GM23338 (cell line): ENCODE results near the gene KRTAP5-2. TPM values are rescaled to one million over a fixed set of nuclear protein-coding genes. Genes with fewer than 3 reads are reported as not detected.

Source experiments
- ATAC-seq: fragments of 200-7000 bp; cut with Tn5 transposase; 3 replicates; pipeline ENCODE4 v1.9.1; 2020
- DNase-seq: peaks from one replicate; pipeline ENCODE4 v3.0.0-alpha.2; 2015; ENCODE audit warnings: low spot score
- H2AFZ ChIP-seq: fragments of 200-600 bp; sonication (generic); 2 replicates; pipeline ENCODE4 v1.8.0; 2016; ENCODE audit warnings: antibody characterized with exemption, mild to moderate bottlenecking, moderate library complexity
- H3F3A ChIP-seq: fragments of 200-600 bp; sonication (generic); replicated peaks from 2 replicates; pipeline ENCODE4 v1.8.0; 2017; ENCODE audit warnings: antibody characterized with exemption, mixed run types, low read depth
- H3K27ac ChIP-seq: fragments of 200-600 bp; sonication (generic); 2 replicates; pipeline ENCODE4 v1.6.1; 2016; ENCODE audit warnings: low read depth
- H3K27me3 ChIP-seq: fragments of 200-600 bp; sonication (generic); 2 replicates; pipeline ENCODE4 v1.8.0; 2016; ENCODE audit warnings: mild to moderate bottlenecking, mixed run types, moderate library complexity; ENCODE audit not compliant: insufficient read depth
- H3K36me3 ChIP-seq: fragments of 200-600 bp; sonication (generic); 2 replicates; pipeline ENCODE4 v1.8.0; 2016; ENCODE audit warnings: mild to moderate bottlenecking; ENCODE audit not compliant: insufficient read depth
- H3K4me1 ChIP-seq: fragments of 200-600 bp; sonication (generic); 2 replicates; pipeline ENCODE4 v1.8.0; 2016; ENCODE audit warnings: mild to moderate bottlenecking, moderate library complexity; ENCODE audit not compliant: insufficient read depth
- H3K4me2 ChIP-seq: fragments of 200-600 bp; sonication (generic); 2 replicates; pipeline ENCODE4 v1.7.1; 2017; ENCODE audit warnings: mixed run types
- H3K4me3 ChIP-seq: fragments of 200-600 bp; sonication (generic); 2 replicates; pipeline ENCODE4 v1.6.1; 2016; ENCODE audit warnings: mixed run types
- H3K79me2 ChIP-seq: fragments of 200-600 bp; sonication (generic); replicated peaks from 2 replicates; pipeline ENCODE4 v1.8.0; 2017; ENCODE audit warnings: mild to moderate bottlenecking; ENCODE audit not compliant: insufficient read depth
- H3K9me2 ChIP-seq: fragments of 200-600 bp; sonication (generic); 2 replicates; pipeline ENCODE4 v1.8.0; 2017; ENCODE audit not compliant: insufficient read depth
- H4K20me1 ChIP-seq: fragments of 200-600 bp; sonication (generic); replicated peaks from 2 replicates; pipeline ENCODE4 v1.8.0; 2017; ENCODE audit warnings: mild to moderate bottlenecking; ENCODE audit not compliant: insufficient read depth
- H3K27ac Mint-ChIP-seq: 2 replicates; pipeline ENCODE4 v1.8.0; 2020; ENCODE audit warnings: inconsistent platforms, mild to moderate bottlenecking, moderate library complexity, mixed read lengths
- H3K27me3 Mint-ChIP-seq: 3 replicates; pipeline ENCODE4 v1.8.0; 2022; ENCODE audit warnings: low read depth, mild to moderate bottlenecking, moderate library complexity, mixed read lengths, inconsistent platforms; ENCODE audit not compliant: insufficient read depth, poor library complexity
- H3K36me3 Mint-ChIP-seq: 3 replicates; pipeline ENCODE4 v1.8.0; 2021; ENCODE audit warnings: low read depth, mild to moderate bottlenecking, inconsistent platforms, moderate library complexity, mixed read lengths
- H3K4me1 Mint-ChIP-seq: 3 replicates; pipeline ENCODE4 v1.8.0; 2020; ENCODE audit warnings: mild to moderate bottlenecking, inconsistent platforms, mixed read lengths
- H3K4me3 Mint-ChIP-seq: 3 replicates; pipeline ENCODE4 v1.8.0; 2021; ENCODE audit warnings: moderate library complexity, mild to moderate bottlenecking, inconsistent platforms, mixed read lengths
- H3K9me3 Mint-ChIP-seq: 3 replicates; pipeline ENCODE4 v1.8.0; 2020; ENCODE audit warnings: moderate library complexity, mild to moderate bottlenecking, inconsistent platforms, mixed read lengths
- CREB1 ChIP-seq: fragments of 250-450 bp; sonication (Bioruptor Pico); IDR thresholded peaks from 2 replicates; pipeline ENCODE4 v1.5.0; 2020; ENCODE audit warnings: low read depth, mild to moderate bottlenecking, moderate library complexity
- ETS1 ChIP-seq: IDR thresholded peaks from 2 replicates; pipeline ENCODE4 v1.6.1; 2016; ENCODE audit warnings: antibody characterized with exemption
- EZH2phosphoT487 ChIP-seq: fragments of 200-600 bp; sonication (generic); IDR thresholded peaks from one replicate; pipeline ENCODE4 v1.8.1; 2018; ENCODE audit warnings: antibody characterized with exemption; ENCODE audit not compliant: unreplicated experiment
- JUNB ChIP-seq: IDR thresholded peaks from one replicate; pipeline ENCODE4 v1.6.1; 2016; ENCODE audit warnings: antibody characterized with exemption; ENCODE audit not compliant: unreplicated experiment
- NANOG ChIP-seq: IDR thresholded peaks from 2 replicates; pipeline ENCODE4 v1.6.1; 2016; ENCODE audit warnings: antibody characterized with exemption, borderline replicate concordance
- POLR2AphosphoS5 ChIP-seq: IDR thresholded peaks from 2 replicates; pipeline ENCODE4 v1.6.1; 2016; ENCODE audit warnings: antibody characterized with exemption, low read depth
- REST ChIP-seq: IDR thresholded peaks from one replicate; pipeline ENCODE4 v1.6.1; 2018; ENCODE audit warnings: antibody characterized with exemption; ENCODE audit not compliant: unreplicated experiment
- STAT1 ChIP-seq: IDR thresholded peaks from one replicate; pipeline ENCODE4 v1.6.1; 2016; ENCODE audit warnings: antibody characterized with exemption; ENCODE audit not compliant: unreplicated experiment
- ZNF114 ChIP-seq: fragments of 250-450 bp; sonication (Bioruptor Pico); IDR thresholded peaks from 2 replicates; pipeline ENCODE4 v1.5.0; 2020; ENCODE audit warnings: mild to moderate bottlenecking, moderate library complexity
- ZNF331 ChIP-seq: fragments of 250-450 bp; sonication (Bioruptor Pico); IDR thresholded peaks from 2 replicates; pipeline ENCODE4 v1.5.0; 2020; ENCODE audit warnings: low read depth, mild to moderate bottlenecking, moderate library complexity
- ZNF462 ChIP-seq: fragments of 250-450 bp; sonication (Bioruptor Pico); IDR thresholded peaks from 2 replicates; pipeline ENCODE4 v1.5.0; 2020; ENCODE audit warnings: mild to moderate bottlenecking, moderate library complexity
- polyA plus RNA-seq: library from polyadenylated mRNA; unstranded; fragments of >200 nt; fragmentation: Nextera tagmentation; extraction: Ambion mirVana; gene quantifications from 2 replicates; pipeline ENCODE4 v1.2.1, GENCODE V29; 2016
- total RNA-seq: library from RNA; depleted of rRNA; stranded (reverse); fragments of >200 nt; shearing (Covaris generic); gene quantifications from 2 replicates; pipeline ENCODE4 v1.2.3, GENCODE V29; 2014

Gene KRTAP5-2
- total and polyA plus RNA-seq, 2 experiments from 2014 or later, result not detected

GRCh38 chr11:1558775-1559110 is 39.4 kb downstream of the KRTAP5-2 start (continued):
- no peak for TF ChIP-seq ZNF462 (CRISPR knock-in tag)
- no peak for TF ChIP-seq EZH2phosphoT487
- TF ChIP-seq CREB1 (CRISPR knock-in tag), result no peak
- no peak for TF ChIP-seq NANOG

- Histone ChIP-seq H3K4me3 (no peak overlapping the region), H2AFZ (no peak overlapping the region), H3K79me2 (no peaks in the 10 kb centered on the region), H4K20me1 (no peaks in the 10 kb centered on the region), H3F3A (no peaks in the 10 kb centered on the region), H3K27ac (no peak overlapping the region), H3K4me1 (peaks cover 31% of the 10 kb centered on the region), H3K27me3 (peaks cover 49% of the 10 kb centered on the region), H3K36me3 (no peaks in the 10 kb centered on the region), H3K9me2 (no peaks in the 10 kb centered on the region), H3K4me2 (peak overlapping the region; percentile 76)
- Mint-ChIP-seq H3K4me3 (peak overlapping the region; percentile 38; the same call in 1 of the 3 replicates), H3K9me3 (no peaks in the 10 kb centered on the region), H3K27me3 (peaks cover 57% of the 10 kb centered on the region), H3K4me1 (peaks cover 30% of the 10 kb centered on the region), H3K27ac (no peak overlapping the region), H3K36me3 (no peaks in the 10 kb centered on the region)
- DNase-seq (no peak), ATAC-seq (no peak)
- TF ChIP-seq NANOG, result no peak
- no peak for TF ChIP-seq POLR2AphosphoS5
- TF ChIP-seq ZNF331 (CRISPR knock-in tag), result no peak
- no peak for TF ChIP-seq ZNF114 (CRISPR knock-in tag)
- no peak for TF ChIP-seq ETS1
- no peak for TF ChIP-seq JUNB
- TF ChIP-seq EZH2phosphoT487, result no peak
- TF ChIP-seq REST, result no peak
- no peak for TF ChIP-seq STAT1
Measured at GRCh38 chr11:1557904-1558774, 40.0 kb downstream of the KRTAP5-2 start.
